ENCODE data around the gene HID1. TPM values are rescaled to one million over a fixed set of nuclear protein-coding genes. Genes with fewer than 3 reads are reported as not detected.

HID1 gene
- total and polyA plus RNA-seq, 2 donors (not counting 1 experiment from before 2014, with no cell fraction given): 3.9 to 4.0 TPM

DNA sequence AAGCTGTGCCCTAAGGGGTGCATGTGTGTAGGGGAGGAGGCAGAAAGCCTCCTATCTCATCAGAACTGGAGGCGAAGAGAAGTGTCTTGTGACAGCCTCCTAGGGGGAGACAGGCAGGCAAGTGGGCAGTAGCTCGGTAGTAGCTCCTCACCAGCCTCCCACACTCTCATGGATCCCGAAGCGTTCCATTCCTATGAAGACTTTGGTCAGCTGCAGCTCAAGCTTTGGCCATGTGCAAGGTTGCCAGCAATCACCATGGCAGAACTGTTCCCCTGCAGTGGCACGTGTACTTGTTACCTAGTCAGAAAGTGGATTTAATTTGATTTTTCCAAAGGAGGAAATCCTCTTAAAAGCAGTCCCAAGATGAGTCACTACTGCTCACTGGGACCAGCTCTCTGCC, 46.6 kb upstream of the HID1 start:
- Histone ChIP-seq H3K27me3 (replicated peaks in 1 of 4; ENCODE audit: control extremely low read depth in 1 of 4, control insufficient read depth in 3 of 4, insufficient read depth in 4 of 4, low read length in 3 of 4) (no peaks in the 10 kb centered on the region), H3K36me3 (replicated peaks in 1 of 2; ENCODE audit: control extremely low read depth in 1 of 2, control insufficient read depth in 1 of 2, extremely low read depth in 1 of 2, insufficient read depth in 2 of 2, low read length in 1 of 2) (peaks cover 7 to 40% of the 10 kb centered on the region in 2 experiments), H3K4me2 (replicated peaks; ENCODE audit: low read depth, low read length, poor library complexity, severe bottlenecking) (no peak overlapping the region), H2AFZ (ENCODE audit: insufficient read depth, low read depth, low read length, poor library complexity, severe bottlenecking) (no peak overlapping the region), H3K79me2 (ENCODE audit: control insufficient read depth, insufficient read depth, low read length) (peaks cover 18% of the 10 kb centered on the region), H3K9me3 (ENCODE audit: control extremely low read depth in 1 of 3, control insufficient read depth in 2 of 3, insufficient read depth in 1 of 3, low read length in 2 of 3) (no peaks in the 10 kb centered on the region), H3K27ac (ENCODE audit: low read length in 2 of 2) (no peak overlapping the region), H3K4me3 (ENCODE audit: control extremely low read depth in 1 of 5, extremely low read depth in 1 of 5, insufficient read depth in 1 of 5, low read depth in 2 of 5, low read length in 4 of 5) (no peak overlapping the region), H3K9ac (ENCODE audit: low read length) (no peak overlapping the region), H4K20me1 (ENCODE audit: control insufficient read depth, insufficient read depth, low read length, poor library complexity, severe bottlenecking) (no peaks in the 10 kb centered on the region), H3K4me1 (ENCODE audit: control insufficient read depth in 2 of 2, insufficient read depth in 2 of 2, low read length in 2 of 2) (no peaks in the 10 kb centered on the region)
- POLR2A ChIA-PET: interaction anchor here (0.7 kb wide), 1 partner anchor 10 kb away, joined by 4 read pairs; no protein-coding TSS in a partner anchor
- intact Hi-C loops (cut with micrococcal nuclease): no loop called here
- 90% methylated on average over 3 of the region's 5 CpGs for WGBS (ENCODE audit: insufficient coverage)
- H3K27ac Mint-ChIP-seq: no peak overlapping the region
- no peak overlapping the region for H3K4me3 Mint-ChIP-seq
- H3K9me3 Mint-ChIP-seq (ENCODE audit: insufficient read depth): no peaks in the 10 kb centered on the region
- ATAC-seq (ENCODE audit: low read depth) (no peak), DNase-seq (no peak)
- H3K4me1 Mint-ChIP-seq: peaks cover 2% of the 10 kb centered on the region
- TF ChIP-seq, protein P1, sequence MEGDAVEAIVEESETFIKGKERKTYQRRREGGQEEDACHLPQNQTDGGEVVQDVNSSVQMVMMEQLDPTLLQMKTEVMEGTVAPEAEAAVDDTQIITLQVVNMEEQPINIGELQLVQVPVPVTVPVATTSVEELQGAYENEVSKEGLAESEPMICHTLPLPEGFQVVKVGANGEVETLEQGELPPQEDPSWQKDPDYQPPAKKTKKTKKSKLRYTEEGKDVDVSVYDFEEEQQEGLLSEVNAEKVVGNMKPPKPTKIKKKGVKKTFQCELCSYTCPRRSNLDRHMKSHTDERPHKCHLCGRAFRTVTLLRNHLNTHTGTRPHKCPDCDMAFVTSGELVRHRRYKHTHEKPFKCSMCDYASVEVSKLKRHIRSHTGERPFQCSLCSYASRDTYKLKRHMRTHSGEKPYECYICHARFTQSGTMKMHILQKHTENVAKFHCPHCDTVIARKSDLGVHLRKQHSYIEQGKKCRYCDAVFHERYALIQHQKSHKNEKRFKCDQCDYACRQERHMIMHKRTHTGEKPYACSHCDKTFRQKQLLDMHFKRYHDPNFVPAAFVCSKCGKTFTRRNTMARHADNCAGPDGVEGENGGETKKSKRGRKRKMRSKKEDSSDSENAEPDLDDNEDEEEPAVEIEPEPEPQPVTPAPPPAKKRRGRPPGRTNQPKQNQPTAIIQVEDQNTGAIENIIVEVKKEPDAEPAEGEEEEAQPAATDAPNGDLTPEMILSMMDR (IDR thresholded peaks at IDR 0.05): no peak
- no peak for TF ChIP-seq EZH2 (IDR thresholded peaks at IDR 0.05; ENCODE audit: borderline replicate concordance, insufficient read depth, low read depth, low read length, poor library complexity, severe bottlenecking)
- no peaks in the 10 kb centered on the region for H3K27me3 Mint-ChIP-seq
- CTCF ChIA-PET: interaction anchor here (0.7 to 1.2 kb wide), 2 partner anchors 57 to 93 kb away, joined by 3 read pairs; no protein-coding TSS in a partner anchor

GRCh38 chr17:75013092-75013559, 40.6 kb upstream of the HID1 start:
- Histone ChIP-seq H3K9ac (ENCODE audit: low read length) (peak overlapping the region; percentile 80), H3K4me1 (ENCODE audit: control insufficient read depth in 2 of 2, insufficient read depth in 2 of 2, low read length in 2 of 2) (peaks cover 15 to 16% of the 10 kb centered on the region in 2 donors), H3K27ac (ENCODE audit: low read length in 2 of 2) (peak overlapping the region; percentile 30 to 79), H3K4me2 (replicated peaks; ENCODE audit: low read depth, low read length, poor library complexity, severe bottlenecking) (peak overlapping the region; percentile 81), H3K79me2 (ENCODE audit: control insufficient read depth, insufficient read depth, low read length) (peaks cover 31% of the 10 kb centered on the region), H3K27me3 (replicated peaks in 1 of 4; ENCODE audit: control extremely low read depth in 1 of 4, control insufficient read depth in 3 of 4, insufficient read depth in 4 of 4, low read length in 3 of 4) (peaks cover 0 to 4% (median 0%) of the 10 kb centered on the region in 4 experiments), H4K20me1 (ENCODE audit: control insufficient read depth, insufficient read depth, low read length, poor library complexity, severe bottlenecking) (no peaks in the 10 kb centered on the region), H3K9me3 (ENCODE audit: control extremely low read depth in 1 of 3, control insufficient read depth in 2 of 3, insufficient read depth in 1 of 3, low read length in 2 of 3) (no peaks in the 10 kb centered on the region), H3K36me3 (replicated peaks in 1 of 2; ENCODE audit: control extremely low read depth in 1 of 2, control insufficient read depth in 1 of 2, extremely low read depth in 1 of 2, insufficient read depth in 2 of 2, low read length in 1 of 2) (peaks cover 0 to 9% of the 10 kb centered on the region in 2 experiments), H2AFZ (ENCODE audit: insufficient read depth, low read depth, low read length, poor library complexity, severe bottlenecking) (peak overlapping the region; percentile 91), H3K4me3 (ENCODE audit: control extremely low read depth in 1 of 5, extremely low read depth in 1 of 5, insufficient read depth in 1 of 5, low read depth in 2 of 5, low read length in 4 of 5) (peak overlapping the region; percentile 46 to 86 (median 76))
- TF ChIP-seq, protein P1 (IDR thresholded peaks at IDR 0.05): no peak
- TF ChIP-seq EZH2 (IDR thresholded peaks at IDR 0.05; ENCODE audit: borderline replicate concordance, insufficient read depth, low read depth, low read length, poor library complexity, severe bottlenecking): no peak
- no peak for ATAC-seq (ENCODE audit: low read depth)
- Mint-ChIP-seq H3K4me3 (peak overlapping the region; percentile 97), H3K9me3 (ENCODE audit: insufficient read depth) (no peaks in the 10 kb centered on the region), H3K27ac (peak overlapping the region; percentile 92), H3K4me1 (peaks cover 22% of the 10 kb centered on the region), H3K27me3 (no peaks in the 10 kb centered on the region)
- POLR2A ChIA-PET: interaction anchor here (0.8 to 1.9 kb wide), 10 partner anchors 19 to 842 kb away, joined by 3 to 6 read pairs (median 4); partner anchors contain the start of genes ARMC7, ATP5PD, HID1 and KCTD2
- intact Hi-C loops (cut with micrococcal nuclease): no loop called here
- no peak for DNase-seq
- CTCF ChIA-PET: interaction anchor here (1.2 to 3.2 kb wide), 14 partner anchors 14 to 740 kb away, joined by 3 to 56 read pairs (median 6); partner anchors contain the start of genes CDR2L and HID1
- under 1% methylated on average over 10 of the region's 10 CpGs for WGBS (ENCODE audit: insufficient coverage)

Measured in B cell (primary cell).